GM21723 (cell line): Measurements from ENCODE around the gene SYNGR1.

Experiments
- ATAC-seq: cut with Tn5 transposase; IDR thresholded peaks from one replicate; pipeline ENCODE4 v1.9.1; 2021; ENCODE audit warnings: mild to moderate bottlenecking, moderate library complexity; ENCODE audit not compliant: unreplicated experiment

The SYNGR1 gene

GRCh38 chr22:39367035-39367434 lies 17.2 kb downstream of the SYNGR1 start:
- no peak for ATAC-seq

- no peak for ATAC-seq
These were observed 18.7 kb downstream of the SYNGR1 start for GRCh38 chr22:39368461-39368911.

- ATAC-seq, result no peak
These were observed 19.4 kb downstream of the SYNGR1 start for GRCh38 chr22:39369186-39369585.

GRCh38 chr22:39369586-39369985 lies 19.8 kb downstream of the SYNGR1 start:
- ATAC-seq, result no peak

GRCh38 chr22:39371732-39372131 lies 21.9 kb downstream of the SYNGR1 start:
- no peak for ATAC-seq

- no peak for ATAC-seq
These were observed 24.4 kb downstream of the SYNGR1 start for GRCh38 chr22:39374191-39374590.

GRCh38 chr22:39374801-39375200 lies 25.0 kb downstream of the SYNGR1 start:
- ATAC-seq, result no peak

GRCh38 chr22:39375646-39376045 lies 25.9 kb downstream of the SYNGR1 start:
- ATAC-seq, result no peak

- no peak for ATAC-seq
These were observed 30.3 kb downstream of the SYNGR1 start for GRCh38 chr22:39379756-39380730.

- ATAC-seq, result no peak
These were observed 31.4 kb downstream of the SYNGR1 start for GRCh38 chr22:39381009-39381755.

GRCh38 chr22:39381930-39382329 lies 32.1 kb downstream of the SYNGR1 start:
- ATAC-seq, result no peak

- no peak for ATAC-seq
These were observed 32.6 kb downstream of the SYNGR1 start for GRCh38 chr22:39382410-39382809.

GRCh38 chr22:39383841-39384625 lies 34.2 kb downstream of the SYNGR1 start:
- no peak for ATAC-seq

- no peak for ATAC-seq
These were observed 35.1 kb downstream of the SYNGR1 start for GRCh38 chr22:39384750-39385480.

GRCh38 chr22:39388261-39389011 lies 38.6 kb downstream of the SYNGR1 start:
- no peak for ATAC-seq

GRCh38 chr22:39389420-39389819 lies 39.6 kb downstream of the SYNGR1 start:
- no peak for ATAC-seq

GRCh38 chr22:39392341-39392948 lies 42.7 kb downstream of the SYNGR1 start:
- no peak for ATAC-seq

- ATAC-seq, result no peak
These were observed 46.4 kb downstream of the SYNGR1 start for GRCh38 chr22:39395936-39396796.
